Hematopoietic multipotent progenitor cell treated with erythropoietin and hydrocortisone succinate and interleukin-3 and kit ligand, for 4 days (in vitro differentiated cells): ENCODE measurements around the gene C11orf97.
"Not testable (repeated sequence)": the region's sequence is repeated elsewhere in the genome, so short reads cannot be mapped to it uniquely, and the experiment has no call there.

Experiments used
- DNase-seq: peaks from one replicate; pipeline ENCODE4 v3.0.0-alpha.2; 2015

C11orf97 gene

GRCh38 chr11:94525546-94526324 lies 13.5 kb downstream of the C11orf97 start:
- DNase-seq, result peak; percentile 78

- peak; percentile 61 for DNase-seq
Measured at GRCh38 chr11:94526645-94527438, 14.6 kb downstream of the C11orf97 start.

GRCh38 chr11:94528551-94528950 lies 16.3 kb downstream of the C11orf97 start:
- no peak for DNase-seq

GRCh38 chr11:94532211-94532610 lies 19.9 kb downstream of the C11orf97 start:
- no peak for DNase-seq

GRCh38 chr11:94533206-94533605 lies 20.9 kb downstream of the C11orf97 start:
- no peak for DNase-seq

GRCh38 chr11:94533696-94534630 lies 21.7 kb downstream of the C11orf97 start:
- no peak for DNase-seq

- no peak for DNase-seq
Measured at GRCh38 chr11:94536386-94536785, 24.1 kb downstream of the C11orf97 start.

- DNase-seq, result no peak
Measured at GRCh38 chr11:94537031-94537600, 24.9 kb downstream of the C11orf97 start.

- no peak for DNase-seq
Measured at GRCh38 chr11:94539420-94539819, 27.2 kb downstream of the C11orf97 start.

- peak; percentile 93 for DNase-seq
Measured at GRCh38 chr11:94543695-94544645, 31.7 kb downstream of the C11orf97 start, which contains the start of gene FUT4. FUT4 (plus strand) TSS chr11:94543921; CDS start chr11:94544134, 213 bp downstream.

- DNase-seq, result peak; percentile 52
Measured at GRCh38 chr11:94544646-94545263, 32.5 kb downstream of the C11orf97 start.

GRCh38 chr11:94545264-94546161 lies 33.3 kb downstream of the C11orf97 start:
- DNase-seq, result no peak

GRCh38 chr11:94546162-94546470 lies 33.9 kb downstream of the C11orf97 start:
- DNase-seq, result no peak

- DNase-seq, result peak; percentile 44
Measured at GRCh38 chr11:94546886-94547285, 34.6 kb downstream of the C11orf97 start.

- peak; percentile 44 for DNase-seq
Measured at GRCh38 chr11:94549146-94549545, 36.9 kb downstream of the C11orf97 start.

- DNase-seq, result peak; percentile 50
Measured at GRCh38 chr11:94550513-94550912, 38.3 kb downstream of the C11orf97 start.

GRCh38 chr11:94553938-94554337 lies 41.7 kb downstream of the C11orf97 start:
- DNase-seq, result no peak

- DNase-seq, result not testable (repeated sequence)
Measured at GRCh38 chr11:94555752-94556329, 43.6 kb downstream of the C11orf97 start.

GRCh38 chr11:94557421-94557820 lies 45.2 kb downstream of the C11orf97 start:
- no peak for DNase-seq
